Vagina (tissue), 2 donors: Measurements from ENCODE around the gene DNAJB4.

Experiments used
- CTCF ChIP-seq, 3 experiments: fragments of 450-650 bp in 2 of 3; fragments of 200-600 bp in 1 of 3; sonication (generic) in 1 of 3; IDR thresholded peaks; one replicate each; pipeline ENCODE4 v1.5.1; 2017 to 2019; ENCODE audit warnings: antibody characterized with exemption in 3 of 3, mild to moderate bottlenecking in 2 of 3, moderate library complexity in 2 of 3
- POLR2A ChIP-seq, 2 donors: fragments of 450-650 bp; IDR thresholded peaks; one replicate each; pipeline ENCODE4 v1.6.1; 2017; ENCODE audit warnings: antibody characterized with exemption in 2 of 2, mild to moderate bottlenecking in 2 of 2, moderate library complexity in 2 of 2
- POLR2AphosphoS5 ChIP-seq, 2 donors: sonication (generic); formaldehyde crosslinking; IDR thresholded peaks; one replicate each; pipeline ENCODE4 v1.9.0; 2017; ENCODE audit warnings: antibody characterized with exemption in 2 of 2, mild to moderate bottlenecking in 2 of 2, low read depth in 1 of 2; ENCODE audit not compliant: insufficient read depth in 1 of 2

- TF ChIP-seq POLR2A (IDR thresholded peaks at IDR 0.05) (no peak), CTCF (IDR thresholded peaks at IDR 0.05) (no peak), POLR2AphosphoS5 (IDR thresholded peaks at IDR 0.05; ENCODE audit: insufficient read depth in 1 of 2, low read depth in 1 of 2) (no peak)
Observed at GRCh38 chr1:77955709-77956108, 49.0 kb upstream of the DNAJB4 start.
